Measurements from ENCODE around the gene DTX3. TPM values are rescaled to one million over a fixed set of nuclear protein-coding genes. Genes with fewer than 3 reads are reported as not detected.
A peak's percentile ranks its signal among the peaks of the same experiment; 100 is the strongest.

DTX3 gene
- total RNA-seq, 1 experiment from 2014 or later = 67.5 TPM

GRCh38 chr12:57584690-57585089 is 19.9 kb upstream of the DTX3 start:
- Mint-ChIP-seq H3K4me1 (peaks cover 0 to 2% of the 10 kb centered on the region in 2 experiments; a peak in 1 of 4 replicates), H3K9me3 (no peaks in the 10 kb centered on the region), H3K27ac (peak overlapping the region in 1 of 3 experiments; percentile 49; a peak in 1 of 7 replicates), H3K27me3 (ENCODE audit: low read depth) (no peaks in the 10 kb centered on the region), H3K36me3 (ENCODE audit: insufficient read depth in 1 of 3, low read depth in 3 of 3) (peaks cover 12 to 38% (median 28%) of the 10 kb centered on the region in 3 experiments), H3K4me3 (no peak overlapping the region)
- no peaks in the 10 kb centered on the region for H3K23me2 ChIP-seq (ENCODE audit: insufficient read length, low read depth, low read length, poor library complexity, severe bottlenecking)
- H3K4ac ChIP-seq (ENCODE audit: low read depth, low read length) = no peak overlapping the region
- no peaks in the 10 kb centered on the region for H4K20me1 ChIP-seq (ENCODE audit: control insufficient read depth, insufficient read depth, insufficient read length)
- no peak overlapping the region for H2BK20ac ChIP-seq (ENCODE audit: low read depth, low read length, poor library complexity, severe bottlenecking)
- H2AFZ ChIP-seq (ENCODE audit: low read length) = no peak overlapping the region
- H2BK15ac ChIP-seq (ENCODE audit: low read depth, low read length) = no peak overlapping the region
- H3K4me1 ChIP-seq (ENCODE audit: insufficient read depth, low read length) = no peaks in the 10 kb centered on the region
- H3K27ac ChIP-seq (ENCODE audit: insufficient read length, low read depth, low read length) = no peak overlapping the region
- no peak overlapping the region for H3K23ac ChIP-seq (ENCODE audit: insufficient read length, low read depth, low read length)
- H3K9ac ChIP-seq (ENCODE audit: extremely low read depth, insufficient read length, low read length) = no peak overlapping the region
- H3K4me2 ChIP-seq (ENCODE audit: insufficient read depth, insufficient read length, low read length) = no peak overlapping the region
- no peaks in the 10 kb centered on the region for H3K9me3 ChIP-seq (ENCODE audit: control insufficient read depth, low read depth, low read length)
- H3T11ph ChIP-seq (ENCODE audit: low read length) = no peak overlapping the region
- H3K56ac ChIP-seq (ENCODE audit: insufficient read length, low read depth, low read length) = no peak overlapping the region
- no peaks in the 10 kb centered on the region for H3K79me2 ChIP-seq (ENCODE audit: insufficient read depth, low read length)
- no peak for DNase-seq
- H4K5ac ChIP-seq (ENCODE audit: insufficient read length, low read depth, low read length) = no peak overlapping the region
- H4K8ac ChIP-seq (replicated peaks; ENCODE audit: insufficient read length, low read depth, low read length) = no peak overlapping the region
- H2BK12ac ChIP-seq (ENCODE audit: insufficient read length, low read depth, low read length) = no peak overlapping the region
- no peaks in the 10 kb centered on the region for H3K79me1 ChIP-seq (ENCODE audit: insufficient read depth, low read depth, low read length, poor library complexity, severe bottlenecking)
- H3K14ac ChIP-seq (ENCODE audit: insufficient read depth, low read length) = no peak overlapping the region
- H3K18ac ChIP-seq (ENCODE audit: insufficient read length, low read depth, low read length) = no peak overlapping the region
- no peak overlapping the region for H2BK120ac ChIP-seq (ENCODE audit: low read depth, low read length, poor library complexity, severe bottlenecking)
- no peak overlapping the region for H4K91ac ChIP-seq (ENCODE audit: insufficient read length, low read depth, low read length)
- no peak overlapping the region for H2AK5ac ChIP-seq (ENCODE audit: insufficient read length, low read length)
- no peak for TF ChIP-seq CTCF (conservative IDR thresholded peaks at IDR 0.05)
- no peak overlapping the region for H2BK5ac ChIP-seq (ENCODE audit: insufficient read length, low read length)
- H3K27me3 ChIP-seq (ENCODE audit: insufficient read depth, low read length) = no peaks in the 10 kb centered on the region
